GM20431 (cell line): ENCODE data around the gene TCF23.

Experiments
- in situ Hi-C: fragments of 300-500 bp; cut with MseI, MboI; formaldehyde crosslinking; loops from one replicate; pipeline ENCODE4 v1.15.0; 2020; ENCODE audit warnings: low sequenced_read_pairs; ENCODE audit not compliant: unreplicated experiment

The TCF23 gene

DNA sequence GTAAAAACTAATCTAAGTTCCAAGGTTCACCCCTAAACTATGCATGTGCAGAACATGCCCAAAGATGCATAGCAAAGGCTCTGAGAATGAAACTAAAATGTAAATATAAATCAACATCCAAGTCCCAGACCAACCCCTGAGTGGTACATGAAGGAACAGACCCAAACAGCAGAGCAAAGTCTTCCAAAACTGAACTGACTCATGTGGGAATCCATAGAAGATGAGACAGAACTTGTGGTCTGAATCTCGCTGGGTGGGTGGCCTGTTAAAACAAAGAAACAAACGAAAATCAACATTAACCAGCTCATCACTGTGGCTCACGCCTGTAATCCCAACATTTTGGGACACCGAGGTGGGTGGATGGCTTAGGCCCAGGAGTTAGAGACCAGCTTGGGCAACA, 33.5 kb downstream of the TCF23 start:
- in situ Hi-C loops, result loop anchor here (25.0 kb wide), 1 partner anchor 220 kb away; the partner anchor contains the start of gene MAPRE3

DNA sequence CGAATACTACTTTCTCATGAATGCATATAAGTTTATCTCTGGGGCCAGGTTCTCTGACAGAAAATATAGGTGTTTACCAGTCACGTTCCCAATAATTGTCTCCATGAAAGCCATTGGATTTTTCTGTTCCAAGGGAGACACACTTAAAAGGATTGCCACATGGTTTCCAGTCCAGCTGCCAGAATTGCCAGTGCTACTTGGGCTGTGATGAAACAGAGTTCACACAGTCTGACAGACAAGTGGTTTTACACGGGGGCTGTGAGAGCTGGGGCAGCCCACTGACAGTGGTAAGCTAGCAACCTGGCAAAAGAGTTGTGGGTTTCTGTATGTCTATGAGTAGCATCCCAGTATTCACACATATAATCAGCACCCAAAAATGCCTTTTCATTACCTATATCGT, 35.3 kb downstream of the TCF23 start:
- in situ Hi-C loops, result loop anchor here (25.0 kb wide), 1 partner anchor 222 kb away; the partner anchor contains the start of gene MAPRE3

DNA sequence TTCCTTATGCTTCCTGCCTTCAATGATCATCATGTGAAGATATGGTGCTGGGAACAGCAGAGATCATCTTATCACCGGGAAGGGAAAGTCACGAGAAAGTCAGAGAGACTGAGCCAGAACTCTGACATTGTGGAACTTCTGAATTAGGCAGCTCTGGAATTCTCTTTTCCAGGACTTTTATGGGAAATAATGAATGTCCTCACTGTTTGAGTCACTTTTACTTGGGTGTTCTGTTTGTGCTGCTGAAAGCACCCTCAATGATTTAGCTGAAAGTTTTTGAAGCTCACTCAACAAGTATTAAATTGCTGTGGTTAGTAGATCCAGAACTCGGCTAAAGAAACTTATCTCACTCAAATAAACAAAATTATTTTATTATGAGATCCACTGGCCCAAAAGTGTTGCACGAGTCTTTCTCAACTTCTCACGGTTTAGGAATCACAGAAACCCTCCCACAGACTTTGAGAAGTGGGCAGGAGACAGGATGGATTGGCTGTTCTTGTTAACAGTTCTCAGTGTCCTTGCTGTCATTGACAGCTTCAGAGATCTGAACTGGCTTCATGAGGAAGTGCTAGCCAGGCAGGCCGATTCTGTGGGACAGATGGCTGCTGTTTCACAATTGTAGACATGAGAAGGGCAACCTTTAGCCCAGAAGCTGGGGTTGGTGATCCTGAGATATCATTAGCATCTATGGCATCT, 36.7 kb downstream of the TCF23 start:
- in situ Hi-C loops, result loop anchor here (25.0 kb wide), 1 partner anchor 223 kb away; the partner anchor contains the start of gene MAPRE3

DNA sequence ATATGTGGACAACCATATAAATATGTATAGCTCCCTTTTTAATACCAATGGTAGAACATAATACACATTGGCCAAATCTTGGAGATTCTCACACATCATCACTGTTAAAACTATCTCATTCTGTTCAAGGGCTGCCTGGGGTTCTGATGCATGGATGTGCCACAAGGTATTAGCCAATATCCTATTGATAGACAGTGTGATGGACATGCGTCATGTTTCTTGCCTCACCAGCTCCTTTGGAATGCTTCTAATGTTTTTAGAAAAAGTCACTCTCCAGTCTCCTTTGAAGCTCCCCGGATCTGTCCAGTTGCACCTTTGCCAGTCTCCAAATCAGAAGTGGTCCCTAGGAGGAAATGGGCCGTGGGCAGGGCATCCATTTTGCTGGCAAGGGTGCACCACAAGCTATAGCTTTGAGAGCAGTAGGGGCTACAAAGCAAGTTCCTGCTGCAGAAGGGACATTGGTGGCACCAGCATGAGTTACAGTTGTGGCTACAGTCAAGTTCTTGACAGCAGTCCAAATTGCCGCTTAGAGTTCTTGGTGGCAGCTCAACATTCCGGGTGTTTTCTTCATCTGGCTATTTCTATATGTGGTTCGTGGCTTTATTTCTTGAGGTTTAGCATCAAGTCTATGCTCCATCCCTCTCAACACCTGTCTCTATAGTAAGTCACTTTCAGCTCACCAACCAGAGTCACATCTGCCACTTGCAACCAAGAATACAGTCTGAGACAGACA, 38.0 kb downstream of the TCF23 start:
- in situ Hi-C loops, result loop anchor here (25.0 kb wide), 1 partner anchor 224 kb away; the partner anchor contains the start of gene MAPRE3

DNA sequence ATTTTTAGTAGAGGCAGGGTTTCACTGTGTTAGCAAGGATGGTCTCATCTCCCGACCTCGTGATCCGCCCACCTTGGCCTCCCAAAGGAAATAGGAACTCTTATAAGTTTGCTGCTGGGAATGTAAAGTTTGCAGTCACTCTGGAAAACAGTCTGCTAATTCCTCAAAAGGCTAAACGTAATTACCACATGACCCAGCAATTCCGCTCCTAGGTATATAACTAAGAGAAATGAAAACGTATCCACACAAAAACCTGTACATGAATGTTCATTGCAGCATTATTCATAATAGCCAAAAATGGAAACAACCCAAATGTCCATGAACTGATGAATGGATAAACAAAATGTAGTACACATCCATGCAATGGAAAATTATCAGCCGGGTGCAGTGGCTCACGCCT, 41.2 kb downstream of the TCF23 start:
- in situ Hi-C loops, result loop anchor here (25.0 kb wide), 1 partner anchor 228 kb away; the partner anchor contains the start of gene MAPRE3

DNA sequence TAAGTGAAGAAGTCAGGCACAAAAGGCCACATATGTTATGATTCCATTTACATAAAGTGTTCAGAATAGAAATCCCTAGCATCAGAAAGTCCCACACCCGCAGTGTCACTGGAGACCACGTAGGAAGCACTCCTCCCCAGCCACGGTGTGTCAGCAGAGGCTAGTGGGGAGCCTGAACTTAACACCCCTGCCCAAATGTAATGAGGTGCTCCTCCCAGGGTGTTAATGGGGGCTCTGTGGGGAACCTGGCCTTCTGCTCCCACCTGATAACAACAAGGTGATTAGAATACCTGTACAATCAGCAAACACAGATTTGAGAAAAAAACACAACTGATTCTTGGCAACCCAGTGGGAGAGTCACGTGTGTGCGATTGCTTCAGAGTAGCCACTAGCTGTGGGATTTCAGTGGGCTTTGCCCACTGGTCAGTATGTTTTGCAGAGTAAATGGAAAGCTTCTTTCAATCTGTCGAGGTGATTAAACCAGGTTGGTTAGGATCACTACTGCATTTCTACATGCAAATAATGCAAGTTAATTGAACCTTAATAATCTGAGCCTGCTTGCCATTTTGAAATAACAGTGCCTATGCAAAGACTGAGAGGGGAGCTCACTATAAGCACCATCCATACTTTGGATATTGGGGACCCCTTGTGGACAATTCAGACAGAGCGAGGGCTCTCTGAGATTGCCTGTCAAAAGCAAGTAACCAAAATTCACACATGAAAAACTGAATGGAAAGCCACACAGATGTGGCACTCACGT, 42.4 kb downstream of the TCF23 start:
- in situ Hi-C loops, result loop anchor here (25.0 kb wide), 1 partner anchor 229 kb away; the partner anchor contains the start of gene MAPRE3

DNA sequence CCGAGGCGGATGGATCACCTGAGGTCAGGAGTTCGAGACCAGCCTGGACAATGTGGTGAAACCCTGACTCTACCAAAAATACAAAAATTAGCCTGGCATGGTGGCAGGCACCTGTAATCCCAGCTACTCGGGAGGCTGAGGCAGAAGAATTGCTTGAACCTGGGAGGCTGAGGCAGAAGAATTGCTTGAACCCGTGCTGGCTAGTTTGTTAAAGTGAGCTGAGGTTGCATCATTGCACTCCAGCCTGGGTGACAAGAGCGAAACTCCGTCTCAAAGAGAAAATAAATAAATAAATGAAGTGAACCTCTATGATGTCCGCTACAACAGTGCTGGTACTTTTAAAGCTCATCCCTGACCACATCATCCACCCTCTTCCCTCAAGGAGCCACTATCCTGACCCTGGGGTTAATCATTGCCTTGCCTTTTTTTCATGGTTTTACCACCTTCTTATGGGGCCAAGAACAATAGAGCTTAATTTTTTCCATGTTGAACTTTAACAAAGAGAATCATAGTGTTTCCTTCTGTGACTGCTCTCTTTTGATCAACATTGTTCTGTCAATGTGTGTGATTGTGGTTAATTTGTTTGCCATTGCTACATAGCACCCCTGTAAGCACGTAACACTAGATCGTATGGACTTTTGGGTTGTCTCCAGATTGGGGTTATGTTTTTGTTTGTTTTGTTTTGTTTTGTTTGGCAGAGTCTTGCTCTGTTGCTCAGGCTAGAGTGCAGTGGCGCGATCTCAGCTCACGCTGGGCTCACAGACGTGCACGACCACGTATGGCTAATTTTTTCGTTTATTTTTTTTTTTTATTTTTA, 45.9 kb downstream of the TCF23 start:
- in situ Hi-C loops, result loop anchor here (25.0 kb wide), 1 partner anchor 232 kb away; the partner anchor contains the start of gene MAPRE3

DNA sequence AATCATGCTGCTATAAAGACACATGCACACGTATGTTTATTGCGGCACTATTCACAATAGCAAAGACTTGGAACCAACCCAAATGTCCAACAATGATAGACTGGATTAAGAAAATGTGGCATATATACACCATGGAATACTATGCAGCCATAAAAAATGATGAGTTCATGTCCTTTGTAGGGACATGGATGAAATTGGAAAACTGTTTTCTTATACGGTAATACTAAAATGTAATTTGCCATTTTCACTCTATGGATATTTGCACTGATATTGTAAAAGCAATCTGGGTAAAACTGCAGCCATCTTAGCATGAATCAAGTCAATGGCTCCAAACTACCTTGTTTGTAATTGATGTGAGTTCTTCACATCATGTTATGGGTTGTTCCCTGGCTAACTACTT, 47.0 kb downstream of the TCF23 start:
- in situ Hi-C loops, result loop anchor here (25.0 kb wide), 1 partner anchor 233 kb away; the partner anchor contains the start of gene MAPRE3

DNA sequence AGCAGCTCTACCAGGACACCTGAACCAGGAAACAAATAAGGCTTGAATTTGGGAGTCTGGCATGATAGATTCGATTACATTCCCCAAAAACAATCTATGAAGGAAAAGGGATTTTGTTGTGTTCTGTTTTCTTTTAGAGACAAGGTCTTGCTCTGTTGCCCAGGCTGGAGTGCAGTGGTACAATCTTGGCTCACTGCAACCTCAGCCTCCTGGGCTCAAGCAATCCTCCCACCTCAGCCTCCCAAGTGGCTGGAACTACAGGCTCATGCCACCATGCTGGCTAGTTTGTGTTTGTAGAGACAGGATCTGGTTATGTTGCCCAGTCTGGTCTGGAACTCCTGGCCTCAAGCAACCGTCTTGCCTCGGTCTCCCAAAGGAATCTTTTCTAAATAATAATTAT, 49.3 kb downstream of the TCF23 start:
- in situ Hi-C loops, result loop anchor here (25.0 kb wide), 1 partner anchor 236 kb away; the partner anchor contains the start of gene MAPRE3

DNA sequence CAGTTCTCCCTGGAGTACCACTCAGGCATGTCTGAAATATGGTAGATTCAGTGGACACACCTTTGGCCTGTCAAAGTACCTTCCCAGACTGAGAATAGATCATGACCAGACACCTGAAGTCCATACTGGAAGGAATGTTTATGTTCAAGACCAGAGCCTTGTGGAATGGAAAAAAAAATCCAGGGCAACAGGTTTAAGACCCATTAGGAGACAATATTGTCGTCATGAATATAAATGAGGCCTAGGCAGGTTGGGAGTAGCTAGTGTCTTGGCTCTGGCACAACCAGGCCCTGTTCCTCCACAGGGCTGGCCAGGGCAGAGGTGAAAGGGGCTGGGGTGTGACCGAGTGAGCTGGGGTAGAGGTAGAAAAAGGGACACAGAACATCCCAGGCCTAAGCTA, 49.8 kb downstream of the TCF23 start:
- in situ Hi-C loops, result loop anchor here (25.0 kb wide), 1 partner anchor 236 kb away; the partner anchor contains the start of gene MAPRE3

DNA sequence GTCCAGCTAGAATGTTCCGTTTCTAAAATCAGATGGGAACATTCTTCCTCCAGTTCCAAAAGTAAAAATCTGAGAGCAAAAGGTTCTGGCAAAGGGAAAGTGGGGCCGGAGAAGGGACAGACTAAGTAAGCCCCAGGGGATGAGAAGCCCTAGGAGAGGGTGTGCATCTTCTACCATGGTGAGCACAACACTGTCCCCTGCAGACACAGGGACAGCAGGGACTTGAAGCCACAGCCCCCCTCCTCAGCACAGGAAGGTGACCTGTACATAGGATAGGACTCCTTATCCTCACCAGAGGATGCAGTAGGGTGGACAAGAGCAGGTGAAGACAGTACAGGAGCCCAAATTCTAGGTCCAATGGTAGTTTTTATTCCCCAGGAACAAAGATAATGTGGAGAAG, 50.4 kb downstream of the TCF23 start:
- in situ Hi-C loops, result loop anchor here (25.0 kb wide), 1 partner anchor 237 kb away; the partner anchor contains the start of gene MAPRE3

DNA sequence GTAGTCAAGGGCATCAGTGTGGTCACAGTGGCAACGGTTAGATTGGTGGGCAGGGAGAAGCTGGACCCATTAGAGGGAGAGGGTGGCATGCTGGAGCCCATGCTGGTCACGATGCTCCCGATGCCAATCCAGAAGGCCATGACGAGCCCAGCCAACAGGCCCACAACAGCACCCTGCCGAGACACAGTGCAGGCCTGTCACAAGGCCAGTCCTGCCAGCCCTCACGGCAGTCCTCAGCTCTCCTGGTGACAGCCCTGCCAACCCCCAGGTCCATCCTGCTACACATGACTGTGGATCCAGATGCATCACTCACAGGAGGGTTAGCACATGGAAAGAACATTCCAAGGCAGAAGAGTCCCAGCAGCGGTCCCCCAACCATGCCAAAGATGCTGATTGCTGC, 52.9 kb downstream of the TCF23 start:
- in situ Hi-C loops, result no loop called here

DNA sequence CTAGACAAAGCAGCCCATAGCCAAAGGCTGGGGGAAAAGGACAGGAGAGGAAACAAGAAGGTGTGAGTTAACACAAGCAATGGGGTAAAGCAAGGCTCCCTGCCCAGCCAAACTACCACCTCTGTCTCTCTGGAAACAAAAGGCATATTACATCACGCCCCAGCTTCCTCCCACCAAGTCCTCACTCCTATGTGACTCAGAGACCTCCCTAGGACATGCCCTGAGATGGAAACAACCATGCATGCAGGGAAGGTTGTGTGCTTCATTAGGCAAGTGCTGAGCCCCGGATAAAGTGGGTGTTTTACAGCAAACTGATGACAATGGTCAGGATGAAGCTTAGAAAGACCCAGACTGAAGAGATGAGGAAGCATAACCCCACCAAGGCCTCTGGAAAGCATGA, 54.0 kb downstream of the TCF23 start:
- in situ Hi-C loops, result no loop called here

DNA sequence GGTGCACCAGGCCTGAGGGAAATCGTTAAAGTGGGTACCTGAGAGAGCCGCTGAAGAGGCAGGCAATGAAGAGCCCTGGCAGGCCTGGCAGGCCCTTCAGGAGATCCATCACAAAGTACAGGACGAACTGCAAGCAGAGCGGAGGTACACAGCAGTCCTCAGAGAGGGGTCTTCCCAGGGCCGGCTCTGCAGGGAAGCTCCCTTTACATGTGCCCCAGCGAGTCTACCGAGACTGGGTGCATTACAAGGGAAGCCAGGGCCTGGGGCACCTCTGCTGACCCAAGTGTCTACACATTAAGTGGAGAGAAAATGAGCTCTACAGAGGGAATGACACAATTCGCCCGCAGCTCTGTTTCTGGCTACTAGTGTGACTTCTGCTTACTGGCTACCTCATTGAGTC, 54.9 kb downstream of the TCF23 start:
- in situ Hi-C loops, result no loop called here

DNA sequence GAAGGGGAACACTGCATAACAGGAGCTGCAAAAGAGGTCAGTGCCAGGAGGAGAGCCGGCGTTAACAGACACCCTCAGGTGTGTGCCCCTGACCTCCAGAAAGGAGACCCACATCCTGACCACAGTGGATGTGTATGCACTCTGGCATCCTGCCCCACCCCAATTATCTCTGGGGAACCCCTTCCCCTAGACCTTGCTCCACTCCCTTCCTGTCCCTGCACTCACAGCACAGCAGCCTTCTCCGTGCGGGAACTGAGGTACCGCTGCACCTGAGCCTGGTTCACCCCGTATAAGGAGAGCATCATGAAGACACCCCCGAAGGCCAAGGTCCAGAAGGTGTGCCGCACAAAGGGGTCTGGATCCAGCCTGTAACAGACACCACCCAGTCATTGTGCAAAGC, 55.8 kb downstream of the TCF23 start:
- in situ Hi-C loops, result no loop called here

DNA sequence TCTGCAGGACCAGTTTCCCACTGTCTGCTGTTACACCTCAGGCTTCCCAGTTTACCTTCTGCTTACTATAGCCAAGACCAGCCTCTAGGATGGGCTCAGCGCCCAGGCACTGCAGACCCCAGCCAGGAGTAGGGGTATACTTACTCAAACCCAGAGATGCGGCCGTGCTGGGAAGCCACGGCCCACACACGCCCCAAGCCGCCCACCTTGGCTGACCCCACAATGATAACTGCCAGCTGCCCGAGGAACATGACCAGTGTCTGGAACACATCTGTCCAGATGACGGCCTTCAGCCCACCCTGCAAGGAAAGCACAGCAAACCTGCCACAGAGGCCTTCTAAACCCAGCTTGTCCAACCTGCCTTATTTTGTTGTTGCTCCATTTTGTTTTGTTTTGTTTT, 56.4 kb downstream of the TCF23 start:
- in situ Hi-C loops, result no loop called here

DNA sequence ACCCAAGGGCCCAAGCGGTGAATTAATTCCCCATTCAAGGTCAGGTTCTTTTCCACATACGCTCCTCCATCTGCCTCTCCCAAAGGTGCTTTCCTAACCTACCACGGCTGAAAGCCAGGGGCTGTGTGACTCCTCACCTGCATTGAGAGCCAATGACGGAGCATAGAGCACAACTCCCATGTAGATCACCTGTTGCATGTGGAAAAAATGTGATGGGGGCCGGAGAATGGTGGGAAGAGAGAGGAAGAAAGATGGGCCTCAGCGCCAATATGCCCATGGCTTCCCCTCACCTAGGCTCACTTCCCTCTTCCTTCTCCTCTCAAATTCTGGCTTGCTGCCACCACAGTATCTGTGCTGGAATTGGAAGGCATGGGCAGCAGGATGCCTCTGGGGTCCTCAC, 57.5 kb downstream of the TCF23 start:
- in situ Hi-C loops, result no loop called here
